BLaER1 (cell line): Measurements from ENCODE around the gene CBFA2T2.
A peak's percentile ranks its signal among the peaks of the same experiment; 100 is the strongest.

ENCODE experiments used
- H3K27ac ChIP-seq: shearing (Covaris generic); formaldehyde crosslinking; 2 replicates; pipeline ENCODE4 v1.8.1; 2022
- H3K27me3 ChIP-seq: shearing (Covaris generic); formaldehyde crosslinking; 2 replicates; pipeline ENCODE4 v1.8.1; 2022
- H3K36me3 ChIP-seq: shearing (Covaris generic); formaldehyde crosslinking; 2 replicates; pipeline ENCODE4 v1.8.1; 2022
- H3K4me1 ChIP-seq: shearing (Covaris generic); formaldehyde crosslinking; 2 replicates; pipeline ENCODE4 v1.8.1; 2022
- H3K4me2 ChIP-seq: shearing (Covaris generic); formaldehyde crosslinking; 2 replicates; pipeline ENCODE4 v1.8.1; 2022
- H3K4me3 ChIP-seq: shearing (Covaris generic); formaldehyde crosslinking; 2 replicates; pipeline ENCODE4 v1.8.1; 2022
- H3K9ac ChIP-seq: shearing (Covaris generic); formaldehyde crosslinking; 2 replicates; pipeline ENCODE4 v1.8.1; 2022
- H3K9me3 ChIP-seq: shearing (Covaris generic); formaldehyde crosslinking; 2 replicates; pipeline ENCODE4 v1.8.1; 2022
- H4K20me1 ChIP-seq: shearing (Covaris generic); formaldehyde crosslinking; 2 replicates; pipeline ENCODE4 v1.8.1; 2022
- Cebpa-rat ChIP-seq: shearing (Covaris generic); IDR thresholded peaks from 2 replicates; pipeline ENCODE4 v1.8.1; 2022

The CBFA2T2 gene

DNA sequence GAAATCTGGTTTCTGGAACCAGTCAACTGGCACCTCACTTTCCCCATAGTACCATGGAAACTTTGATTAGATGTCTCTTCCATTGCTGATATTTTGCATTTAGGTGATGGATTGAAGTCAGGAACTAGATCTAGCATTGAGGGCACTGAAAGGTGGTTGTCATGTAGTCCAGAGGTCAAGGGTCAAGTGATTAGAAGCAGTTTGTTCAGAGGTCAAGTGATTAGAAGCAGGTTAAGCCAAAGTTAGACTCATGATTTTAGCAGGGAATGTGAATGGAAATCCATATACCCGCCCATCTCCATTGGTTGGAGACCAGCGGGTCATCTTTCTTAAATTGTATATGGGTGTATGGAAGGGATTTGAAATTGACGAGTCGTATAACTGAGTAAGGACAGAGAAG lies 51.2 kb downstream of the CBFA2T2 start:
- no peak overlapping the region for H3K4me2 ChIP-seq
- peaks cover 7% of the 10 kb centered on the region for H3K9me3 ChIP-seq
- peaks cover 49% of the 10 kb centered on the region for H4K20me1 ChIP-seq
- no peak for TF ChIP-seq Cebpa-rat
- peaks cover 8% of the 10 kb centered on the region; the same call in 1 of the 2 replicates for H3K4me1 ChIP-seq
- H3K9ac ChIP-seq: no peak overlapping the region
- H3K27me3 ChIP-seq: no peaks in the 10 kb centered on the region
- H3K36me3 ChIP-seq: peaks cover 8% of the 10 kb centered on the region
- H3K4me3 ChIP-seq: no peak overlapping the region
- no peak overlapping the region for H3K27ac ChIP-seq

DNA sequence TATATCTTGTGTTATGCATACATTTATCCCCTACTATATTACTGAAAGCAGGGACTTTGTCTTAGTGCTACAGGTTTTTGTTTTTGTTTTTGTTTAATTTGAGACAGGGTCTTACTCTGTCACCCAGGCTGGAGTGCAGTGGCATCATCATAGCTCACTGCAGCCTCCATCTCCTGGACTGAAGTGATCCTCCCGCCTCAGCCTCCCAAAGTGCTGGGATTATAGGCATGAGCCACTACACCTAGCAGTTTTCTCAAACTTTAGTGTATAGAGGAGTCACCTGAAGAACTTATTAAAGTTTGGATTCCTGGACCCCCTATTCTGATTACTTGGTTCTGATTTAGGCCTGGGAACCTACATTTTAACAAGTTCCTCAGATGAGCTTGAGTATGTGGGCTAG lies 51.9 kb downstream of the CBFA2T2 start:
- Histone ChIP-seq H3K27ac (no peak overlapping the region), H3K4me3 (no peak overlapping the region), H3K9ac (no peak overlapping the region), H3K9me3 (peaks cover 7% of the 10 kb centered on the region), H3K4me2 (no peak overlapping the region), H3K36me3 (peaks cover 8% of the 10 kb centered on the region), H3K4me1 (peaks cover 8% of the 10 kb centered on the region; the same call in 1 of the 2 replicates), H3K27me3 (no peaks in the 10 kb centered on the region), H4K20me1 (peaks cover 56% of the 10 kb centered on the region)
- no peak for TF ChIP-seq Cebpa-rat

DNA sequence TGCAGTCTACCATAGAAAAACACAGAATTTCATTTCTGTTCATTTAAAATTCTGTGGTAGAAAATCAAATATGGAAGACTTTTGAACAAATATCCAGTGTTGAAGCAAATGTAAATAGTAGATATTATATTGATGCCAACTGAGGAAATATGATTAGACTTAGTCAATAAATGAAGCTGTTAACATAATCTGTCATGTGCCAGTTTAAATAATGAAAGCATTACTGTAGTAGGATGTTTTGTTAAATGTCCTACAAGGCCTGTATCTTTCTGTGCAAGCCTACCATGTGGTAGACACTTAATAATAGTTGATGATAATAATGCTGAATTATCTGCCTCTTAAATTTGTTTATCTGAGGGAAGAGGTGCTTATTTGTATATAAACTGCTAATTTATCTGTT lies 55.9 kb downstream of the CBFA2T2 start:
- no peak overlapping the region for H3K4me2 ChIP-seq
- H3K27me3 ChIP-seq: no peaks in the 10 kb centered on the region
- no peak overlapping the region for H3K4me3 ChIP-seq
- no peaks in the 10 kb centered on the region for H3K9me3 ChIP-seq
- no peaks in the 10 kb centered on the region for H3K4me1 ChIP-seq
- no peak overlapping the region for H3K9ac ChIP-seq
- no peak for TF ChIP-seq Cebpa-rat
- H3K27ac ChIP-seq: no peak overlapping the region
- H4K20me1 ChIP-seq: peaks cover 58% of the 10 kb centered on the region
- H3K36me3 ChIP-seq: peaks cover 4% of the 10 kb centered on the region; the same call in 1 of the 2 replicates

DNA sequence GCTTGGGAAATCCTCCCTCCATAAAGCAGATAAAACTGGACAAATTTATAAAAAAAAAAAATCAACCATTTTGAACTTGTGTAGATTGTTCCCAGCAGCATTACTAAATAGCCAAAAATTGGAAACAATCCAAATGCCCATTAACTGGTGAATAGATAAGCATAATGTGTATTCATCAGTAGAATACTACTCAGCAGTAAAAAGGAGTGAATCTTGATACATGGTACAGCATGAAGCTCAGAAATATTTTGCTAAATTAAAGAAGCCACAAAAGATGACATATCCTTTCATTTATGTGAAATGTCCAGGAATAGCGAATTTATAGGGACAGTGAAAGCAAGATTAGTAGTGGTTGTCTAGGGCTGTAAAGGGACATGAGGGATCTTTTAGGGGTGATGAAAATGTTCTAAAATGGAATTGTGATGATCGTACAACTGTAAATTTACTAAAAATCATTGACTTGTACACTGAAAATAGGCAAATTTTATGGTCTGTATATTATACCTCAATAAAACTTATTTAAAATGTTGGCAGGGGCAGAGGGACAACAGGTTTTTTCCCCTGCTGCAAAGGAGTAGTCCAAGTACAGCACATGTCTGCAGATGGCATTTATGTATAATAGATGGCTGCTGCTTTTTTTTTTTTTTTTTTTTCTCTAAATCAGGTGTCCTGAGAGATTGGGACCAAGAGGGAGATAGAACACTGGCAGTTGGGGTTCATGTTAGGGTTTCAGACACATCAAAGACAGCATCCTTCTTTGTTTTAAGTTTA lies 59.5 kb downstream of the CBFA2T2 start:
- H4K20me1 ChIP-seq: peaks cover 27% of the 10 kb centered on the region
- H3K4me3 ChIP-seq: no peak overlapping the region
- no peaks in the 10 kb centered on the region for H3K27me3 ChIP-seq
- H3K36me3 ChIP-seq: peaks cover 8% of the 10 kb centered on the region; the same call in 1 of the 2 replicates
- TF ChIP-seq Cebpa-rat: no peak
- H3K9ac ChIP-seq: no peak overlapping the region
- H3K27ac ChIP-seq: no peak overlapping the region
- no peaks in the 10 kb centered on the region for H3K9me3 ChIP-seq
- H3K4me2 ChIP-seq: no peak overlapping the region
- peaks cover 3% of the 10 kb centered on the region; the same call in 1 of the 2 replicates for H3K4me1 ChIP-seq

DNA sequence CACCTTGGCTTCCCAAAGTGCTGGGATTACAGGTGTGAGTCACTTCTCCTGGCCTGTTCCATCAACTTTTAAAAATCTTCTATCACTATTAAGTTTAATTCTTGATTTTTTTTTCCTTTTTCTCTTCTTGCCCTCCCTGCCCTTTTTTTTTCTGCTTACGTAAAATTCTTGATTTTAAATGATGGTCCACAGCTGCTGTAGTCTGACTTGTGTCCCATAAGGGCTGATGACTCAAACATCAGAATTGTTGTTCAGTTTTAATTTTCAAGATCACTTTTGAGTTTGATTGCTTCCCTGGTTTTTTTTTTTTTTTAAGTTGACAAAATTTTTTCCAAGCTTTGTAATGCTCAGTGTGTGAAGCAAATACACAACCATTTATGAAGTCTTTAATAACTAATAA lies 61.9 kb downstream of the CBFA2T2 start:
- Histone ChIP-seq H3K4me3 (no peak overlapping the region), H4K20me1 (peaks cover 15% of the 10 kb centered on the region), H3K9ac (no peak overlapping the region), H3K36me3 (peaks cover 17% of the 10 kb centered on the region), H3K27me3 (no peaks in the 10 kb centered on the region), H3K4me1 (peaks cover 17% of the 10 kb centered on the region), H3K9me3 (no peaks in the 10 kb centered on the region), H3K4me2 (no peak overlapping the region), H3K27ac (no peak overlapping the region)
- no peak for TF ChIP-seq Cebpa-rat

DNA sequence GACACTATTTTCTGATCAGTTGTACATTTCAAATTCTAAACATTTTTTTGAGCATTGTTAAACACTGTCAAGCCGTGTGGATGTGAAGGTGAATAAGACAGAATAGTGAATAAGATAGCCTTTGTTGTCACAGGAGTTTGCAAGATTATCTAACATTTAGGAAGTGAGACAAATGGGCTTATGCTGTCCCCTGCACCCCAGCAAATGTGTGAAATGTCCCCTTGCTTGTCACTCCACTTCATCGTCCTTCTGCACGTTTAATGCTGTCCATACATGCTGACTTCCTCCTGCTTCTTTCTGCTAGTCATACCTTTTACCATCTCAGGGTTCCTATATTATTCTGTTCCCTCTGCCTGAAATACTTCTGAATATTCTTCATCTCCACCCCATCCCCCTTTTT lies 62.6 kb downstream of the CBFA2T2 start:
- Histone ChIP-seq H4K20me1 (peaks cover 9% of the 10 kb centered on the region; the same call in 1 of the 2 replicates), H3K4me2 (no peak overlapping the region), H3K36me3 (peaks cover 24% of the 10 kb centered on the region), H3K9me3 (no peaks in the 10 kb centered on the region), H3K4me1 (peaks cover 17% of the 10 kb centered on the region), H3K27me3 (no peaks in the 10 kb centered on the region), H3K4me3 (no peak overlapping the region), H3K9ac (no peak overlapping the region), H3K27ac (no peak overlapping the region)
- TF ChIP-seq Cebpa-rat: no peak

DNA sequence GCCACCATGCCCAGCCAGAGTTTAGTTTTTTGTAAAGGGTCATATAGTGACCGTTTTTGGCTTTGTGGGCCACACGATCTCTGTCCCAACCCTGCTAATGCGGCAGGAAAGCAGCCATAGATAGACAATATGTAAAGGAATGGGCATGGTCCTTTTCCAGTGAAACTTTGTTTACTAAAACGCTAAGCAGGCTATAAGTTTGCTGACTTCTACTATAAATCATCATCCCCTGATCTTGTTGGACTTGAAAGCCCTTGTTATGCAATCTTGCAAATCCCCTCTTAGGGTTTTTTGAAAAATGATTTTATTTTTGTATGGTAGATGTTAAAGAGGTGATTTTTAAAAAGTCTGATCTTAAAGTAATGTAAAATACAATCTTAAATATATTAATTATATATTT lies 63.6 kb downstream of the CBFA2T2 start:
- no peak for TF ChIP-seq Cebpa-rat
- Histone ChIP-seq H3K4me2 (no peak overlapping the region), H3K4me3 (no peak overlapping the region), H3K36me3 (peaks cover 33% of the 10 kb centered on the region), H3K9ac (no peak overlapping the region), H4K20me1 (peaks cover 4% of the 10 kb centered on the region; the same call in 1 of the 2 replicates), H3K27me3 (no peaks in the 10 kb centered on the region), H3K4me1 (peaks cover 17% of the 10 kb centered on the region), H3K27ac (no peak overlapping the region), H3K9me3 (no peaks in the 10 kb centered on the region)

DNA sequence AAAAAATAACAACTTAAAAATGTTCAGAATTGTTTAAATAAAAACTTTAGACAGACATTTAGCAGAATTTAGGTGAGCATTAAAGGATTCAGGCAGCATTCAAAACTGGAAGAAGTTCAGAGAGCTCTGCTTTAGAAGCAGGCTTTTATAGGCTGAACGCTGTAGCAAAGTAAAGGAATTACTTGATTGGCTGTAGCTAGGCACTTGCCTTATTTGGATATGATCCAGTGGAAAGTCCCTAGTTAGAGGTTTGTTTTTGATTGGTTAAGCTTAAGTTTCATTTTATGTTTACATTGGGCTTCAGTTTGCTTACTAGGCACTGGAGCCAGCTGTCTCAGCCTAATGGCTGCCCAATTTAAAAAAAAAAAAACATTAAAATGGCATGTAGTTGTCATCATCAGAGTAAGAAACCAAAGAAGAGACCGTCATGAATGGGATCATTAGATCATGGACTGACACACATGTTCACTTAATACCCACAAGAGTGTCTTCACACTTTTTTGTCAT lies 65.1 kb downstream of the CBFA2T2 start:
- Histone ChIP-seq H3K36me3 (peaks cover 33% of the 10 kb centered on the region), H3K9ac (no peak overlapping the region), H3K27me3 (no peaks in the 10 kb centered on the region), H3K4me2 (peak overlapping the region; percentile 29; the same call in 1 of the 2 replicates), H3K9me3 (no peaks in the 10 kb centered on the region), H3K4me3 (no peak overlapping the region), H3K4me1 (peaks cover 17% of the 10 kb centered on the region), H4K20me1 (no peaks in the 10 kb centered on the region), H3K27ac (no peak overlapping the region)
- no peak for TF ChIP-seq Cebpa-rat

DNA sequence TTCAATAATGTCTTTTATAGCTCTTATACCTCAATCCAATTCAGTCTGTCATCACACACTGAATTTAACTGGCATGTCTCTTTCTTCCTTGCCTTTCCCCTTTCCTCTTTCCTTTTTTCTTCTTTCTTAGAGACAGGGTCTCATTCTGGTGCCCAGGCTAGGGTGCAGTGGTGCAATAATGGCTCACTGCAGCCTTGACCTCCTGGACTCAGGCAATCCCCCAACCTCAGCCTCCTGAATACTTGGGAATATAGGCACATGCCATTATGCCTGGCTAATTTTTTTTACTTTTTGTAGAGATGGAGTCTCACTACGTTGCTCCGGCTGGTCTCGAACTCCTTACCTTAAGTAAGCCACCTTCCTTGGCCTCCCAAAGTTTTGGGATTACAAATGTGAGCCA lies 65.9 kb downstream of the CBFA2T2 start:
- H3K27ac ChIP-seq: no peak overlapping the region
- no peaks in the 10 kb centered on the region for H3K9me3 ChIP-seq
- H3K27me3 ChIP-seq: no peaks in the 10 kb centered on the region
- H3K36me3 ChIP-seq: peaks cover 29% of the 10 kb centered on the region
- H4K20me1 ChIP-seq: no peaks in the 10 kb centered on the region
- no peak overlapping the region for H3K4me2 ChIP-seq
- TF ChIP-seq Cebpa-rat: no peak
- peaks cover 20% of the 10 kb centered on the region for H3K4me1 ChIP-seq
- H3K4me3 ChIP-seq: no peak overlapping the region
- no peak overlapping the region for H3K9ac ChIP-seq

DNA sequence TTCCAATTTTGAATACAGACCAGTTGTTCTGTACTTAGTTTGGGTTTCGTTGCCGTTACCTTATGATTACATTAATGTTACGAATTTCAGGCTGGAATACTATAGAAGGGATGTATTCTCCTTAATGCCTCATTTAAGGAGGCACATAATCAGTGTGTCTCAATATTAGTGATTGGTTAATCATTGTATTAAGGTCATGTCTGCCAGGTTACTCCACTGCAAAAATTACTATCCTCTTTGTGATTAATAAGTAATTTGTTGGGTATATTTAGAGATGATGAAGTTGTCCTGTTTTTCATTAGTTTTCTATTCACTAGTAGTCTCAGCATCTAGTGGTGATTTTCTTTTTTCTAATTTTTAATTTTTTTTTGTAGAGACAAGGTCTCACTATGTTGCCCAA lies 66.3 kb downstream of the CBFA2T2 start:
- no peak overlapping the region for H3K27ac ChIP-seq
- no peaks in the 10 kb centered on the region for H3K9me3 ChIP-seq
- H3K9ac ChIP-seq: no peak overlapping the region
- H3K4me2 ChIP-seq: no peak overlapping the region
- TF ChIP-seq Cebpa-rat: no peak
- H4K20me1 ChIP-seq: no peaks in the 10 kb centered on the region
- H3K36me3 ChIP-seq: peaks cover 28% of the 10 kb centered on the region
- no peaks in the 10 kb centered on the region for H3K27me3 ChIP-seq
- H3K4me1 ChIP-seq: peaks cover 20% of the 10 kb centered on the region
- no peak overlapping the region for H3K4me3 ChIP-seq
